ENCODE results near the gene ZNF140. TPM values are rescaled to one million over a fixed set of nuclear protein-coding genes. Genes with fewer than 3 reads are reported as not detected.

The ZNF140 gene
- total and polyA plus RNA-seq, 2 of the 13 experiments (the other 11 are each of a cell fraction or from before 2014, with no cell fraction given): 8.7 to 13.5 TPM

GRCh38 chr12:133063556-133063955 is 17.2 kb upstream of the ZNF140 start:
- WGBS (ENCODE audit: low lambda C conversion rate): 86% methylated on average over 1 of the region's 1 CpG
- DNase-seq (ENCODE audit: low spot score) (no peak), ATAC-seq (no peak), FAIRE-seq (no peak)
- Histone ChIP-seq H3K9me3 (ENCODE audit: low read length) (peaks cover 100% of the 10 kb centered on the region), H3K9ac (ENCODE audit: insufficient read depth, low read depth, low read length) (no peak overlapping the region), H3K4me1 (ENCODE audit: insufficient read depth, low read length) (no peaks in the 10 kb centered on the region), H3K36me3 (replicated peaks in 1 of 2; ENCODE audit: control insufficient read depth in 1 of 2, insufficient read depth in 2 of 2, low read length in 2 of 2) (no peaks in the 10 kb centered on the region), H3K27me3 (ENCODE audit: control insufficient read depth in 1 of 2, insufficient read depth in 2 of 2, low read length in 2 of 2) (no peaks in the 10 kb centered on the region), H3K79me2 (ENCODE audit: insufficient read depth, low read length) (no peaks in the 10 kb centered on the region), H2AFZ (ENCODE audit: low read length) (no peak overlapping the region), H3K27ac (ENCODE audit: extremely low read length, insufficient read depth, low read length) (no peak overlapping the region), H3K4me2 (ENCODE audit: low read depth, low read length) (no peak overlapping the region), H3K4me3 (replicated peaks in 1 of 3; ENCODE audit: insufficient read depth in 1 of 3, low read depth in 2 of 3, low read length in 3 of 3) (no peak overlapping the region), H4K20me1 (ENCODE audit: insufficient read depth, low read length) (no peaks in the 10 kb centered on the region)
- intact Hi-C loops (cut with micrococcal nuclease; ENCODE audit: unreplicated experiment): no loop called here
- in situ Hi-C loops (cut with HindIII; ENCODE audit: extremely low pct_ligation_motif_present, low pct_unique_long_range_greater_than_20kb): no loop called here
- ChIA-PET CTCF (ENCODE audit: low intra/inter-chr PET ratio, low total read pairs) (no interaction called here), POLR2A (no interaction called here)
- no TSS peak for BruUV-seq (replicated peaks)
- TF ChIP-seq FOXK2 (IDR thresholded peaks at IDR 0.05) (no peak), ZNF224 (CRISPR knock-in tag; IDR thresholded peaks at IDR 0.05) (no peak), MAX (IDR thresholded peaks at IDR 0.05) (no peak), STAG1 (CRISPR knock-in tag; IDR thresholded peaks at IDR 0.05) (no peak), MEIS2 (CRISPR knock-in tag; IDR thresholded peaks at IDR 0.05) (no peak), PLRG1 (conservative IDR thresholded peaks at IDR 0.05) (no peak), CBFB (CRISPR knock-in tag; IDR thresholded peaks at IDR 0.05) (no peak), NPAS2 (CRISPR knock-in tag; IDR thresholded peaks at IDR 0.05; ENCODE audit: borderline replicate concordance) (no peak), SCMH1 (CRISPR knock-in tag; IDR thresholded peaks at IDR 0.05; ENCODE audit: borderline replicate concordance) (no peak), ZNF580 (CRISPR knock-in tag; IDR thresholded peaks at IDR 0.05; ENCODE audit: borderline replicate concordance, low read depth) (no peak), TOE1 (CRISPR knock-in tag; IDR thresholded peaks at IDR 0.05) (no peak), ZBTB44 (CRISPR knock-in tag; IDR thresholded peaks at IDR 0.05) (no peak), WIZ (CRISPR knock-in tag; IDR thresholded peaks at IDR 0.05) (no peak), HNRNPK (IDR thresholded peaks at IDR 0.05; ENCODE audit: low read depth, low read length, poor library complexity, severe bottlenecking) (no peak), ZFP36 (IDR thresholded peaks at IDR 0.05; ENCODE audit: borderline replicate concordance, low read depth, low read length, partially characterized antibody) (no peak), ZNF574 (CRISPR knock-in tag; IDR thresholded peaks at IDR 0.05) (no peak), ZNF713 (CRISPR knock-in tag; IDR thresholded peaks at IDR 0.05) (no peak)

Measured in HepG2 (cell line).